Right lobe of liver (tissue), 4 donors: ENCODE measurements around the gene CCNJL.

Experiments used
- CTCF ChIP-seq, 4 donors: fragments of 200-600 bp in 3 of 4; fragments of 450-650 bp in 1 of 4; IDR thresholded peaks; one replicate each; pipeline versions ENCODE4 v1.5.1 to v1.8.0; 2016 to 2022; ENCODE audit warnings: antibody characterized with exemption in 4 of 4, mild to moderate bottlenecking in 2 of 4
- POLR2A ChIP-seq: fragments of 450-650 bp; IDR thresholded peaks from one replicate; pipeline ENCODE4 v1.6.1; 2017; ENCODE audit warnings: antibody characterized with exemption, mild to moderate bottlenecking
- donor health status: DM: no; HTN: no; CAD: no.
- donor health status: DM: no; HTN: no; CAD: no.
- donor health status: DM: no; HTN: yes; CAD: no.

GRCh38 chr5:160240350-160240749 lies 72.0 kb downstream of the CCNJL start:
- TF ChIP-seq POLR2A (no peak), CTCF (IDR thresholded peaks at IDR 0.05) (no peak)
